SK-N-MC (cell line): ENCODE data around the gene FOXP1.

Experiments
- EZH2 ChIP-seq: fragments of 200-600 bp; sonication (generic); IDR thresholded peaks from one replicate; pipeline ENCODE4 v1.6.1; 2017; ENCODE audit warnings: antibody characterized with exemption
- POLR2AphosphoS5 ChIP-seq: IDR thresholded peaks from 2 replicates; pipeline ENCODE4 v1.6.1; 2012; ENCODE audit warnings: mild to moderate bottlenecking, low read depth, low read length, borderline replicate concordance

DNA sequence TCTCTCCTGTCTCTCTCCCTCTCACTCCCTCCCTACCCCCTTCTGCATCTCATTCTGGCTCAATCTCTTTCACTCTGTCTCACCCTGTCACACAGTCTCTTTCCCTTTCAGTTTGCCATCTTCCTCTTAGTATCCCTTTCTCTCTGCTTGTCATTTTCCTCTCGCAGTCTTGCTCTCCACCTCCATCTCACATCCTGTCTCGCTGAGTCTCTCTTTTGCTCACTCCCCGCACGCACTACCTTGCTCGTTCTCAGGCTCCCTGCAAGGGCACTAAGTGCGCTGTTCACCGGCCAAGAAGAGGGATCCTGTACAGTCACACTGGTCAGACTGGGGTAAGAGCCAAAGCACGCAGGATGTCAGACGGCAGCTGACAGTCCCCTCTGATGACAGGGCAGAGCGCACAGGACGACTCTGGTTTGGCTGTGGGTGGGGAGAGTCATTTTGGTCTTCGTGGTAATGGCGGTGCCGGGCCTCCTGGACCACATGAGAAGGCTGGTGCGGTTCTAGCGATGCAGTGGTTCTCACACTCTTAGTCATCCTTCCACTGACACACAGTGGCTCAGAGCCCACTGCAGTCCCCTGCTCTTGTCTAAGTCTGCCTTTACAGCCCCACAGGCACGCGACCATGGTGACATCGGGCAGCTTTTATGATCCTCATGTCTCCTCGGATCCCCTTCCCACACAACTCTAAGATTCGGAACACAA is 356.8 kb downstream of the FOXP1 start:
- TF ChIP-seq EZH2 (no peak), POLR2AphosphoS5 (no peak)
